Astrocyte (in vitro differentiated cells and primary cell): ENCODE data around the gene ATP10A. TPM values are rescaled to one million over a fixed set of nuclear protein-coding genes. Genes with fewer than 3 reads are reported as not detected.

Experiments used
- DNase-seq: peaks from one replicate; pipeline ENCODE4 v3.0.0-alpha.2; 2010; ENCODE audit warnings: low read depth
- FAIRE-seq: peaks from 2 replicates; lab custom pipeline; 2011; peaks lifted over from hg19 to GRCh38; lab: Jason Lieb, UNC
- H2AFZ ChIP-seq: 2 replicates; pipeline ENCODE4 v1.6.0; 2012; ENCODE audit warnings: low read depth, low read length, inconsistent platforms
- H3K27ac ChIP-seq: 2 replicates; pipeline ENCODE4 v1.5.1; 2011; ENCODE audit warnings: low read depth, low read length, inconsistent platforms
- H3K27me3 ChIP-seq: 2 replicates; pipeline ENCODE4 v1.6.0; 2011; ENCODE audit warnings: low read length, inconsistent platforms; ENCODE audit not compliant: insufficient read depth
- H3K36me3 ChIP-seq: 2 replicates; pipeline ENCODE4 v1.5.1; 2011; ENCODE audit warnings: low read length, inconsistent platforms; ENCODE audit not compliant: insufficient read depth
- H3K4me1 ChIP-seq: 2 replicates; pipeline ENCODE4 v1.5.1; 2011; ENCODE audit warnings: low read length, inconsistent platforms; ENCODE audit not compliant: insufficient read depth
- H3K4me2 ChIP-seq: 2 replicates; pipeline ENCODE4 v1.6.0; 2012; ENCODE audit warnings: low read length, inconsistent platforms
- H3K4me3 ChIP-seq: 2 replicates; pipeline ENCODE4 v1.5.1; 2011; ENCODE audit warnings: low read depth, mild to moderate bottlenecking, low read length, inconsistent platforms; ENCODE audit not compliant: insufficient read depth
- H3K79me2 ChIP-seq: 2 replicates; pipeline ENCODE4 v1.6.0; 2012; ENCODE audit warnings: mild to moderate bottlenecking, low read length, inconsistent platforms; ENCODE audit not compliant: insufficient read depth
- H3K9ac ChIP-seq: 2 replicates; pipeline ENCODE4 v1.6.0; 2012; ENCODE audit warnings: mild to moderate bottlenecking, low read length, inconsistent platforms
- H3K9me3 ChIP-seq: 2 replicates; pipeline ENCODE4 v1.5.1; 2012; ENCODE audit warnings: low read depth, mild to moderate bottlenecking, low read length, inconsistent platforms; ENCODE audit not compliant: insufficient read depth
- H4K20me1 ChIP-seq: 2 replicates; pipeline ENCODE4 v1.6.0; 2012; ENCODE audit warnings: low read length, inconsistent platforms; ENCODE audit not compliant: insufficient read depth
- H3K27ac Mint-ChIP-seq: one replicate; pipeline ENCODE4 v1.8.0; 2021; ENCODE audit warnings: mild to moderate bottlenecking, mixed read lengths; ENCODE audit not compliant: unreplicated experiment
- H3K27me3 Mint-ChIP-seq: one replicate; pipeline ENCODE4 v1.8.0; 2021; ENCODE audit warnings: low read depth, mixed read lengths; ENCODE audit not compliant: unreplicated experiment
- H3K36me3 Mint-ChIP-seq: one replicate; pipeline ENCODE4 v1.8.0; 2021; ENCODE audit warnings: low read depth, mixed read lengths; ENCODE audit not compliant: unreplicated experiment
- H3K4me1 Mint-ChIP-seq: one replicate; pipeline ENCODE4 v1.8.0; 2021; ENCODE audit warnings: low read depth, mixed read lengths; ENCODE audit not compliant: unreplicated experiment
- H3K4me3 Mint-ChIP-seq: one replicate; pipeline ENCODE4 v1.8.0; 2021; ENCODE audit warnings: mild to moderate bottlenecking, moderate library complexity, mixed read lengths; ENCODE audit not compliant: unreplicated experiment
- H3K9me3 Mint-ChIP-seq: one replicate; pipeline ENCODE4 v1.8.0; 2021; ENCODE audit warnings: mild to moderate bottlenecking, mixed read lengths; ENCODE audit not compliant: unreplicated experiment
- EZH2 ChIP-seq: IDR thresholded peaks from 2 replicates; pipeline ENCODE4 v1.6.1; 2012; ENCODE audit warnings: mild to moderate bottlenecking, low read length, inconsistent platforms; ENCODE audit not compliant: insufficient read depth
- total RNA-seq: library from RNA; stranded (reverse); gene quantifications from 2 replicates; pipeline ENCODE4 v1.2.1, GENCODE V29; 2021
- TF ChIP-seq, protein P1 (sequence below): IDR thresholded peaks from 2 replicates; pipeline ENCODE4 v1.5.1; 2011; ENCODE audit warnings: low read depth, mild to moderate bottlenecking, inconsistent platforms, low read length, moderate library complexity; ENCODE audit not compliant: insufficient read depth

ATP10A gene
- total RNA-seq, 1 donor from 2014 or later, result 21.1 TPM

DNA sequence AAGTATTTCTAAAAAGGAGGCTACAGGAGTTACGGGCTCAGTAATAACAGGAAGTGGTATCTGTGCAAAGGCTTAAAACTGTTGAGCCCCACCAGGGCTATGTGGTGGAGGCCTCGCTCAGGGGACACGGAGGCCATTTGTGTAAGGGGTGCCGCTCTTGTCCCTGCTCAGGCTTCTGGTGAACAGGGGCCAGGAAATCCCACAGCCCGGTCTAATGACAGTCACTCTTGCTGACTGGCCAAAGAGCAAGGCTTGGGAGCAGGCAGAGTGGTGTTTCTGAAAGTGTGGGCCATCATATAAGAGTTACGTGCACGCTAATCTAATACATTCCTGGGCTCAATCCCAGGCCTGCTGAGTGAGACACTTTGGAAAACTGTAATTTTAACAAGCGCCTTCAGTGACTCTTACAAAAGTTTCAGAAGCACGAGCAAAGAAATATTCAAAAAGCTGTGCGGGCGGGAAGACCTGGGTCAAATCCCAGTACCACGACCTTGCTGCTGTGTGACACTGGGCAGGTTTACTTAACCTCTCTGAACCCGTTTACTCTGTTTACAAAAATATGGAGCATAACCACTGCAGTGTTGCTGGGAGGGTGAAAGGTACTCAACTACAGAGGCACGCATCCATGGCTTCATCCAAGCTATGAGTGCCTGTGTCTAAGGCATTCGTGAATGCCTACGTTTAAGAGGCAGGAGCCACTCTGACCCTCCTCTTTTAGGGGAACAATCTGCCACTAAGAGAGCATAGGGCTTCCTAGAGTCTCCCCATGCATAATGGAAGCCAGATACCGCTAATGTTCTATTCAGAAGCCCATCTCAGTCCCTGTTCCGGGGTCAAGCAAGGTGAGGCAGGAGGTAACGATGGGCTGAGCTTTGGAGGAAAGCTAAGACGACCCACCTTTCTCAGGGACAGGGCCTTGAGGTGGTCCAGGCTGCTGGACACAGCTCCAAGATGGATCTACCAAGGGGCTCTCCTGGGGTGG lies 2.0 kb downstream of the ATP10A start:
- no peak for FAIRE-seq
- DNase-seq, result no peak
- H3K4me2 ChIP-seq, result peak overlapping the region; percentile 89
- Mint-ChIP-seq H3K36me3 (peaks cover 26% of the 10 kb centered on the region), H3K27me3 (peaks cover 20% of the 10 kb centered on the region), H3K27ac (peak overlapping the region; percentile 75), H3K4me3 (peak overlapping the region; percentile 91), H3K4me1 (peaks cover 34% of the 10 kb centered on the region), H3K9me3 (peaks cover 9% of the 10 kb centered on the region)
- H3K36me3 ChIP-seq, result no peaks in the 10 kb centered on the region
- peaks cover 22% of the 10 kb centered on the region for H3K4me1 ChIP-seq
- H3K27ac ChIP-seq, result no peak overlapping the region
- H3K4me3 ChIP-seq, result peak overlapping the region; percentile 78
- H4K20me1 ChIP-seq, result peaks cover 30% of the 10 kb centered on the region
- H3K27me3 ChIP-seq, result no peaks in the 10 kb centered on the region
- peaks cover 64% of the 10 kb centered on the region for H3K79me2 ChIP-seq
- no peak overlapping the region for H2AFZ ChIP-seq
- no peaks in the 10 kb centered on the region for H3K9me3 ChIP-seq
- no peak for TF ChIP-seq EZH2
- TF ChIP-seq, protein P1, sequence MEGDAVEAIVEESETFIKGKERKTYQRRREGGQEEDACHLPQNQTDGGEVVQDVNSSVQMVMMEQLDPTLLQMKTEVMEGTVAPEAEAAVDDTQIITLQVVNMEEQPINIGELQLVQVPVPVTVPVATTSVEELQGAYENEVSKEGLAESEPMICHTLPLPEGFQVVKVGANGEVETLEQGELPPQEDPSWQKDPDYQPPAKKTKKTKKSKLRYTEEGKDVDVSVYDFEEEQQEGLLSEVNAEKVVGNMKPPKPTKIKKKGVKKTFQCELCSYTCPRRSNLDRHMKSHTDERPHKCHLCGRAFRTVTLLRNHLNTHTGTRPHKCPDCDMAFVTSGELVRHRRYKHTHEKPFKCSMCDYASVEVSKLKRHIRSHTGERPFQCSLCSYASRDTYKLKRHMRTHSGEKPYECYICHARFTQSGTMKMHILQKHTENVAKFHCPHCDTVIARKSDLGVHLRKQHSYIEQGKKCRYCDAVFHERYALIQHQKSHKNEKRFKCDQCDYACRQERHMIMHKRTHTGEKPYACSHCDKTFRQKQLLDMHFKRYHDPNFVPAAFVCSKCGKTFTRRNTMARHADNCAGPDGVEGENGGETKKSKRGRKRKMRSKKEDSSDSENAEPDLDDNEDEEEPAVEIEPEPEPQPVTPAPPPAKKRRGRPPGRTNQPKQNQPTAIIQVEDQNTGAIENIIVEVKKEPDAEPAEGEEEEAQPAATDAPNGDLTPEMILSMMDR, result no peak
- H3K9ac ChIP-seq, result peak overlapping the region; percentile 85

DNA sequence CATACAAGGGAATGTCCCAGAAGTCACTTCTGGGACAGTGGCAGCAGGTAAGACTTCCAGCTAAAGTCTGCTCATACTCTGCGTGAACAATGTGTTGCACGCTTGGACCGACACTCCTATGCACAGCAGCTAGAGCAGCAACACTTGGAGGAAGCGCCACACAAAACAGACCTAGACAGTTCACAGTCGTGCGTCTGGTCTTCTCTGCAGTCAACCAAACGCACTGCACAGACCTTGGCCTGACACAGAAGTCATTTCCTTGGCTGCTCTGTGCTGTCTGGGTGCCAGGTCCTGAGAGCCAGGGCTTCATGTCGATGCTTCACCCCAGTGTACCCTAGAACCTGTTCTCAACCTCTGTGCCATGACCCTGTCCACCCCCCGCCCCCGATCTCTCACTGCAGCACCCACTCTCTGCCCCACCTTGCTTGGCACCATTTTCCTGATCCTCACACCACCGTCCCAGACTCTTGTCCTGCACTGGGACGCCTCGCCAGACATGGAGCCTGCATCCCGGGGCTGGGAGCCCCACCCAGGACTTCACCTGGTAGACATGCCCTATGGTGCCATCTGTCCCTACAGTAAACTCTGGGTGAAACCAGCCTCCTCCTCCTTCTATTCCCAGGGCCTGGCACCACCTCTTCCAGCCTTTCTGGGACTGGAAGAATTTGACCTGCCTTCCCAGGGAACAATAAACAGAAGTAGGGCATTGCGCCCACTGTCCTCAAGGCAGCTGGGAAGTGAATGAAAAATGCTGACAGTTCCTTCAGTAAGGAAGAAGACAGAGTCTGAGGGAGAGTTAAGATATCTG lies 3.1 kb downstream of the ATP10A start:
- Histone ChIP-seq H3K9me3 (no peaks in the 10 kb centered on the region), H3K4me2 (peak overlapping the region; percentile 89), H3K4me3 (peak overlapping the region; percentile 42), H3K27me3 (no peaks in the 10 kb centered on the region), H4K20me1 (peaks cover 30% of the 10 kb centered on the region), H3K27ac (no peak overlapping the region), H3K4me1 (peaks cover 20% of the 10 kb centered on the region), H3K9ac (no peak overlapping the region), H2AFZ (no peak overlapping the region), H3K36me3 (no peaks in the 10 kb centered on the region), H3K79me2 (peaks cover 75% of the 10 kb centered on the region)
- no peak for TF ChIP-seq EZH2
- TF ChIP-seq, protein P1, result no peak
- peaks cover 11% of the 10 kb centered on the region for H3K27me3 Mint-ChIP-seq
- DNase-seq (no peak), FAIRE-seq (no peak)
- peaks cover 34% of the 10 kb centered on the region for H3K4me1 Mint-ChIP-seq
- H3K27ac Mint-ChIP-seq, result no peak overlapping the region
- peaks cover 27% of the 10 kb centered on the region for H3K36me3 Mint-ChIP-seq
- peaks cover 6% of the 10 kb centered on the region for H3K9me3 Mint-ChIP-seq
- H3K4me3 Mint-ChIP-seq, result peak overlapping the region; percentile 91
